Bronchial epithelial cell (primary cell): ENCODE data around the gene PSTPIP2. TPM values are rescaled to one million over a fixed set of nuclear protein-coding genes. Genes with fewer than 3 reads are reported as not detected.

ENCODE experiments used
- DNase-seq: peaks from one replicate; pipeline ENCODE4 v3.0.0-alpha.2; 2010; ENCODE audit warnings: low read depth
- FAIRE-seq: peaks from 2 replicates; lab custom pipeline; 2011; peaks lifted over from hg19 to GRCh38; lab: Jason Lieb, UNC
- H3K27me3 ChIP-seq: 2 replicates; pipeline ENCODE4 v1.5.1; 2011; ENCODE audit warnings: low read length; ENCODE audit not compliant: control insufficient read depth, insufficient read depth
- H3K36me3 ChIP-seq: 2 replicates; pipeline ENCODE4 v1.5.1; 2011; ENCODE audit warnings: low read length; ENCODE audit not compliant: control insufficient read depth, insufficient read depth
- H3K4me3 ChIP-seq: 2 replicates; pipeline ENCODE4 v1.5.1; 2011; ENCODE audit warnings: mild to moderate bottlenecking, low read depth, low read length, control low read depth
- CTCF ChIP-seq: IDR thresholded peaks from 2 replicates; pipeline ENCODE4 v1.5.1; 2011; ENCODE audit warnings: mild to moderate bottlenecking, moderate library complexity, low read length, control low read depth, inconsistent platforms; ENCODE audit not compliant: insufficient read depth, severe bottlenecking
- total RNA-seq: library from RNA; depleted of rRNA; stranded (reverse); fragments of >200 nt; gene quantifications from 2 replicates; pipeline ENCODE4 v1.2.1, GENCODE V29; 2014

Gene PSTPIP2
- total RNA-seq, 1 donor from 2014 or later = 6.6 TPM

GRCh38 chr18:46040033-46040746, 31.9 kb downstream of the PSTPIP2 start:
- Histone ChIP-seq H3K36me3 (peaks cover 4% of the 10 kb centered on the region), H3K4me3 (no peak overlapping the region), H3K27me3 (no peaks in the 10 kb centered on the region)
- no peak for TF ChIP-seq CTCF
- DNase-seq (no peak), FAIRE-seq (no peak)

- Histone ChIP-seq H3K4me3 (no peak overlapping the region), H3K36me3 (peaks cover 4% of the 10 kb centered on the region), H3K27me3 (no peaks in the 10 kb centered on the region)
- no peak for DNase-seq
- TF ChIP-seq CTCF = no peak
- no peak for FAIRE-seq
Observed at GRCh38 chr18:46037512-46038305, 34.4 kb downstream of the PSTPIP2 start.

GRCh38 chr18:46035696-46036680, 36.1 kb downstream of the PSTPIP2 start:
- H3K4me3 ChIP-seq = no peak overlapping the region
- no peak for FAIRE-seq
- no peaks in the 10 kb centered on the region for H3K27me3 ChIP-seq
- TF ChIP-seq CTCF = no peak
- peaks cover 4% of the 10 kb centered on the region for H3K36me3 ChIP-seq
- DNase-seq = no peak

- DNase-seq (no peak), FAIRE-seq (no peak)
- peaks cover 4% of the 10 kb centered on the region for H3K36me3 ChIP-seq
- TF ChIP-seq CTCF = no peak
- H3K27me3 ChIP-seq = no peaks in the 10 kb centered on the region
- H3K4me3 ChIP-seq = no peak overlapping the region
Observed at GRCh38 chr18:46034230-46034629, 37.8 kb downstream of the PSTPIP2 start.

GRCh38 chr18:46031741-46032140, 40.3 kb downstream of the PSTPIP2 start:
- Histone ChIP-seq H3K36me3 (no peaks in the 10 kb centered on the region), H3K4me3 (no peak overlapping the region), H3K27me3 (no peaks in the 10 kb centered on the region)
- DNase-seq (no peak), FAIRE-seq (no peak)
- no peak for TF ChIP-seq CTCF
